ENCODE measurements around the gene MYOZ3.

- TF ChIP-seq HDAC2 (IDR thresholded peaks at IDR 0.05; ENCODE audit: borderline replicate concordance in 1 of 2, low read depth in 2 of 2, low read length in 2 of 2) (no peak), RAD21 (IDR thresholded peaks at IDR 0.05 in 1 of 2, conservative IDR thresholded peaks at IDR 0.05 in 1 of 2; ENCODE audit: low read depth in 2 of 2, low read length in 2 of 2) (no peak), POLR2A (IDR thresholded peaks at IDR 0.05; ENCODE audit: control extremely low read depth in 1 of 2, low read depth in 2 of 2, low read length in 2 of 2) (no peak), CTCF (IDR thresholded peaks at IDR 0.05; ENCODE audit: control extremely low read depth in 1 of 3, insufficient read depth in 1 of 3, low read depth in 1 of 3, low read length in 3 of 3) (no peak), TAF1 (IDR thresholded peaks at IDR 0.05; ENCODE audit: low read depth, low read length) (no peak), EZH2 (IDR thresholded peaks at IDR 0.05; ENCODE audit: low read depth, low read length, severe bottlenecking) (no peak), ATF2 (IDR thresholded peaks at IDR 0.05; ENCODE audit: low read length) (no peak), ZNF274 (IDR thresholded peaks at IDR 0.05; ENCODE audit: borderline replicate concordance, extremely low read depth, low read length) (no peak)
These were observed 14.0 kb downstream of the MYOZ3 start for GRCh38 chr5:150675069-150675468.
